A673 (cell line): Measurements from ENCODE around the gene GSDME. TPM values are rescaled to one million over a fixed set of nuclear protein-coding genes. Genes with fewer than 3 reads are reported as not detected.

ENCODE experiments used
- BruUV-seq: library from RNA; stranded (reverse); fragments of 400-500 nt; replicated peaks from 2 replicates; lab custom pipeline; 2021; lab: Mats Ljungman, UMichigan
- CTCF ChIA-PET: fragments of 300-600 bp; sonication (Branson Sonifier 250); formaldehyde crosslinking; loops from one replicate; lab custom pipeline; 2022; ENCODE audit warnings: antibody characterized with exemption; lab: Charles Lee
- POLR2A ChIA-PET: fragments of 300-600 bp; sonication (Branson Sonifier 250); formaldehyde crosslinking; loops from one replicate; lab custom pipeline; 2022; ENCODE audit warnings: antibody characterized with exemption; ENCODE audit not compliant: low non-redundant PET; lab: Charles Lee
- DNase-seq: peaks from one replicate; pipeline ENCODE4 v3.0.0-alpha.2; 2015; ENCODE audit warnings: low spot score
- H3K27ac ChIP-seq: fragments of 200-600 bp; sonication (generic); 2 replicates; pipeline ENCODE4 v1.5.1; 2016; ENCODE audit warnings: mixed run types, low read depth, mild to moderate bottlenecking, mixed read lengths, antibody characterized with exemption, low read length; ENCODE audit not compliant: poor library complexity, severe bottlenecking
- H3K27me3 ChIP-seq: fragments of 200-600 bp; sonication (generic); replicated peaks from 2 replicates; pipeline ENCODE4 v1.6.1; 2017; ENCODE audit warnings: mixed run types, low read depth, mild to moderate bottlenecking, mixed read lengths, antibody characterized with exemption, low read length; ENCODE audit not compliant: insufficient read depth, poor library complexity
- H3K36me3 ChIP-seq: fragments of 200-600 bp; sonication (generic); 2 replicates; pipeline ENCODE4 v1.6.1; 2016; ENCODE audit warnings: mixed run types, mild to moderate bottlenecking, mixed read lengths, antibody characterized with exemption, low read length; ENCODE audit not compliant: insufficient read depth, poor library complexity, severe bottlenecking
- H3K4me1 ChIP-seq: fragments of 200-600 bp; sonication (generic); 2 replicates; pipeline ENCODE4 v1.6.1; 2017; ENCODE audit warnings: mixed run types, mild to moderate bottlenecking, mixed read lengths, antibody characterized with exemption, low read length; ENCODE audit not compliant: insufficient read depth, poor library complexity, severe bottlenecking
- H3K4me3 ChIP-seq: fragments of 200-600 bp; sonication (generic); 2 replicates; pipeline ENCODE4 v1.5.1; 2016; ENCODE audit warnings: low read depth, mixed run types, mild to moderate bottlenecking, mixed read lengths, low read length; ENCODE audit not compliant: poor library complexity, severe bottlenecking
- H3K9me3 ChIP-seq: fragments of 200-600 bp; sonication (generic); 2 replicates; pipeline ENCODE4 v1.6.1; 2016; ENCODE audit warnings: mixed run types, low read depth, mild to moderate bottlenecking, mixed read lengths, antibody characterized with exemption, low read length; ENCODE audit not compliant: poor library complexity, severe bottlenecking
- CTCF ChIP-seq: fragments of 300-800, 200-600 bp; sonication (generic); conservative IDR thresholded peaks from 2 replicates; pipeline ENCODE4 v1.5.1; 2017; ENCODE audit warnings: low read depth, mild to moderate bottlenecking, antibody characterized with exemption, low read length, moderate library complexity, mixed read lengths
- EZH2 ChIP-seq: fragments of 200-600 bp; sonication (generic); IDR thresholded peaks from 2 replicates; pipeline ENCODE4 v1.6.1; 2017; ENCODE audit warnings: borderline replicate concordance, low read depth, mild to moderate bottlenecking, mixed read lengths, antibody characterized with exemption, low read length; ENCODE audit not compliant: poor library complexity, severe bottlenecking
- intact Hi-C: fragments of 100-400 bp; cut with micrococcal nuclease; formaldehyde crosslinking; loops from one replicate; pipeline ENCODE4 v1.10.0; 2022; ENCODE audit not compliant: unreplicated experiment
- total RNA-seq: library from RNA; stranded (reverse); gene quantifications from 2 replicates; pipeline ENCODE4 v1.2.3, GENCODE V29; 2021

Gene GSDME
- total RNA-seq, 1 experiment from 2014 or later, result 0.77 TPM

DNA sequence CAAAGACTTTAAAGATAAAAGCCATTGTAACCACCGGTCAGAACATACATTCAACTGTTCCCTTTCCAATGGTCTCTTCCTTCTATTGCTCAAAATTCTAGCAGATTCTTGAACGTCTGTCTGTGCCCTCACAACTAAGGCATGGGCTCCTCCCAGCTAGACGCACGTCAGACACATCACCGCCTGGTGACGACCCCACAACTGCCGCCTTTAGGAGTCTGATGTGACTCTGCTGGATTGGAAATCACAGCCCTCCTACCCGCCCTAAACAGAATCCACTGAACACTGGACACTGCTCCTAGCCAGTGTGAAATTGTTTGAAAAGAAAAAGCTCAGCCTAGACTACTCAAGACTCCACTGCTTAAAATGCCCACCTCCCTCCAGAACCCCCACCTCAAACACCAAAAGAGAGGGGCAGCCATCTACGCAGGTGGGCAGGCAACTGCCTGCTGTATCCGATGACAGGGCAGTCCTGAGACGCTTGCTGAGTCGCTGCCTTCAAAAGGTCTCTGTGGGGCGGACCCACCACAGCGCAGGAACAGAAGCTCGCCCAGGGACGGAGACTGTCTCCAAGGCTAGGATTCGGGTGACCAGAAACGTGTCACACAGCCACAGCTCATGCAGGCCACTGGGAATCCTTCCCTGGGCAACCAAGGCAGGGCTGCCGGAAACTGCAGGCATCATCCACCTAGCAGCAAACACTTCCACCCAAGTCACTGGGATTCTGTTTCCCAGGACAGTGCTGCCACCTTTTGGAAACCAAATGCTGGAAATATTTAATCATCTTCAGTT, 34.7 kb downstream of the GSDME start:
- BruUV-seq, result no TSS peak
- Histone ChIP-seq H3K9me3 (no peaks in the 10 kb centered on the region), H3K4me1 (no peaks in the 10 kb centered on the region), H3K36me3 (no peaks in the 10 kb centered on the region), H3K4me3 (no peak overlapping the region), H3K27me3 (no peaks in the 10 kb centered on the region), H3K27ac (no peak overlapping the region)
- TF ChIP-seq EZH2 (no peak), CTCF (peak; percentile 56)
- POLR2A ChIA-PET, result no interaction called here
- CTCF ChIA-PET, result interaction anchor here (0.7 kb wide), 1 partner anchor 90 kb away, joined by 4 read pairs; no protein-coding TSS in a partner anchor
- intact Hi-C loops, result loop anchor here (5.0 to 10.0 kb wide), 2 partner anchors 330 to 858 kb away; no protein-coding TSS in a partner anchor
- peak; percentile 65 for DNase-seq

GRCh38 chr7:24721481-24722001, 35.7 kb downstream of the GSDME start:
- no peaks in the 10 kb centered on the region for H3K4me1 ChIP-seq
- TF ChIP-seq EZH2 (no peak), CTCF (no peak)
- H3K27me3 ChIP-seq, result no peaks in the 10 kb centered on the region
- no peaks in the 10 kb centered on the region for H3K9me3 ChIP-seq
- ChIA-PET POLR2A (no interaction called here), CTCF (interaction anchor here (0.6 kb wide), 1 partner anchor 139 kb away, joined by 7 read pairs; no protein-coding TSS in a partner anchor)
- DNase-seq, result peak; percentile 22
- no peak overlapping the region for H3K27ac ChIP-seq
- H3K36me3 ChIP-seq, result no peaks in the 10 kb centered on the region
- intact Hi-C loops, result loop anchor here (5.0 to 10.0 kb wide), 2 partner anchors 329 to 857 kb away; no protein-coding TSS in a partner anchor
- no peak overlapping the region for H3K4me3 ChIP-seq
- no TSS peak for BruUV-seq

GRCh38 chr7:24720283-24720682, 37.0 kb downstream of the GSDME start:
- Histone ChIP-seq H3K27me3 (no peaks in the 10 kb centered on the region), H3K4me1 (no peaks in the 10 kb centered on the region), H3K9me3 (no peaks in the 10 kb centered on the region), H3K36me3 (no peaks in the 10 kb centered on the region), H3K4me3 (no peak overlapping the region), H3K27ac (no peak overlapping the region)
- BruUV-seq, result no TSS peak
- intact Hi-C loops, result loop anchor here (5.0 to 10.0 kb wide), 2 partner anchors 328 to 855 kb away; no protein-coding TSS in a partner anchor
- TF ChIP-seq CTCF, result no peak
- TF ChIP-seq EZH2, result no peak
- no peak for DNase-seq
- POLR2A ChIA-PET, result no interaction called here
- CTCF ChIA-PET, result interaction anchor here (0.5 kb wide), 1 partner anchor 16 kb away, joined by 3 read pairs; no protein-coding TSS in a partner anchor
